ENCODE data around the gene PLEKHA4. TPM values are rescaled to one million over a fixed set of nuclear protein-coding genes. Genes with fewer than 3 reads are reported as not detected.

Gene PLEKHA4
- total RNA-seq, 1 experiment from 2014 or later, result 1.2 TPM

GRCh38 chr19:48858984-48859710 lies 9.3 kb downstream of the PLEKHA4 start:
- Histone ChIP-seq H3F3A (ENCODE audit: low read length, unreplicated experiment) (no peaks in the 10 kb centered on the region), H4K20me1 (ENCODE audit: low read length) (no peaks in the 10 kb centered on the region), H3K36me3 (ENCODE audit: low read depth, low read length) (no peaks in the 10 kb centered on the region), H3K9me3 (ENCODE audit: low read length) (no peaks in the 10 kb centered on the region), H3K4me1 (ENCODE audit: insufficient read depth, low read length) (peaks cover 3% of the 10 kb centered on the region), H3K79me2 (ENCODE audit: low read length) (no peaks in the 10 kb centered on the region), H3K4me2 (ENCODE audit: low read length) (no peak overlapping the region), H3K9ac (ENCODE audit: low read length) (no peak overlapping the region), H3K27ac (ENCODE audit: low read length) (no peak overlapping the region), H3K9me2 (replicated peaks; ENCODE audit: low read length) (no peaks in the 10 kb centered on the region), H3K4me3 (ENCODE audit: low read length) (no peak overlapping the region), H2AFZ (ENCODE audit: low read length) (no peak overlapping the region), H3K27me3 (ENCODE audit: low read length) (no peaks in the 10 kb centered on the region)
- BruUV-seq (replicated peaks), result no TSS peak
- DNase-seq, result no peak
- POLR2A ChIA-PET (ENCODE audit: unreplicated experiment), result no interaction called here
- ATAC-seq, result no peak
- intact Hi-C loops (cut with micrococcal nuclease), result no loop called here
- no peak for TF ChIP-seq EZH2 (IDR thresholded peaks at IDR 0.05; ENCODE audit: low read length, unreplicated experiment)
- TF ChIP-seq EZH2phosphoT487 (IDR thresholded peaks at IDR 0.05; ENCODE audit: borderline replicate concordance, low read length), result no peak
- no peak for TF ChIP-seq CTCF (conservative IDR thresholded peaks at IDR 0.05; ENCODE audit: low read depth, low read length)
- CTCF ChIA-PET, result no interaction called here

DNA sequence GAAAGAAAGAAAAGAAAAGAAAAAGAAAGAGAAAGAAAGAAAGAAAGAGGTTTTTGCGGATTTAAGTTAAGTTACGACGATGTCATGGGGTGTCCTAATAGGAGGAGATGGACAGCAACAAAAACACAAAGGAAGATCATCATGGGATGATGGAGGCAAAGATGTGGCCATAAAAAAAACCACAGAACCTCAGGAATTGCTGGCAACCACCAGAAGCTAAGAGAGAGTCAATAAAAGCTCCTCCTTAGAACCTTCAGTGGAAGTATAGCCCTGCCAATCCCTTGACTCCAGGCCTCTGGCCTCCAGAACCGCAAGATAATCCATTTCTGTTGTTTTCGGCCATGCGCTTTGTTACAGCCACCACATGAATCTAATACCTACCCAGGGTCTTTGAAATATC lies 11.5 kb downstream of the PLEKHA4 start:
- CTCF ChIA-PET, result no interaction called here
- POLR2A ChIA-PET (ENCODE audit: unreplicated experiment), result no interaction called here
- no peaks in the 10 kb centered on the region for H3K27me3 ChIP-seq (ENCODE audit: low read length)

More for the DNA sequence above, 11.5 kb downstream of the PLEKHA4 start:
- BruUV-seq (replicated peaks), result no TSS peak
- Histone ChIP-seq H3K4me3 (ENCODE audit: low read length) (no peak overlapping the region), H3F3A (ENCODE audit: low read length, unreplicated experiment) (no peaks in the 10 kb centered on the region), H4K20me1 (ENCODE audit: low read length) (no peaks in the 10 kb centered on the region), H3K27ac (ENCODE audit: low read length) (no peak overlapping the region), H3K4me2 (ENCODE audit: low read length) (no peak overlapping the region), H3K9me3 (ENCODE audit: low read length) (no peaks in the 10 kb centered on the region), H3K79me2 (ENCODE audit: low read length) (no peaks in the 10 kb centered on the region), H3K36me3 (ENCODE audit: low read depth, low read length) (no peaks in the 10 kb centered on the region), H3K9ac (ENCODE audit: low read length) (no peak overlapping the region), H3K4me1 (ENCODE audit: insufficient read depth, low read length) (peaks cover 3% of the 10 kb centered on the region), H2AFZ (ENCODE audit: low read length) (no peak overlapping the region), H3K9me2 (replicated peaks; ENCODE audit: low read length) (no peaks in the 10 kb centered on the region)
- ATAC-seq (peak; percentile 37), DNase-seq (peak; percentile 41)
- intact Hi-C loops (cut with micrococcal nuclease), result no loop called here
- TF ChIP-seq EZH2 (IDR thresholded peaks at IDR 0.05; ENCODE audit: low read length, unreplicated experiment) (no peak), EZH2phosphoT487 (IDR thresholded peaks at IDR 0.05; ENCODE audit: borderline replicate concordance, low read length) (no peak), CTCF (conservative IDR thresholded peaks at IDR 0.05; ENCODE audit: low read depth, low read length) (no peak)

Measured in PC-3 (cell line).